Erythroblast (primary cell): Measurements from ENCODE around the gene PUM1.

ENCODE experiments used
- GATA1 ChIP-seq: IDR thresholded peaks from 2 replicates; pipeline ENCODE4 v1.6.1; 2011; ENCODE audit warnings: low read depth, mild to moderate bottlenecking, control low read depth, low read length, moderate library complexity
- POLR2A ChIP-seq: IDR thresholded peaks from 2 replicates; pipeline ENCODE4 v1.6.1; 2011; ENCODE audit warnings: mild to moderate bottlenecking, low read length

- TF ChIP-seq POLR2A: no peak
- no peak for TF ChIP-seq GATA1
Measured at GRCh38 chr1:30900931-30901560, 164.5 kb downstream of the PUM1 start.
